ENCODE results near the gene MREG. TPM values are rescaled to one million over a fixed set of nuclear protein-coding genes. Genes with fewer than 3 reads are reported as not detected.

Gene MREG
- total RNA-seq, 2 experiments from 2014 or later: 16.2 to 26.7 TPM

- no peaks in the 10 kb centered on the region for H3K27me3 Mint-ChIP-seq
- no peak for ATAC-seq
- no peak overlapping the region for H3K4me3 Mint-ChIP-seq
Observed at GRCh38 chr2:216039918-216040317, 26.6 kb upstream of the MREG start.

DNA sequence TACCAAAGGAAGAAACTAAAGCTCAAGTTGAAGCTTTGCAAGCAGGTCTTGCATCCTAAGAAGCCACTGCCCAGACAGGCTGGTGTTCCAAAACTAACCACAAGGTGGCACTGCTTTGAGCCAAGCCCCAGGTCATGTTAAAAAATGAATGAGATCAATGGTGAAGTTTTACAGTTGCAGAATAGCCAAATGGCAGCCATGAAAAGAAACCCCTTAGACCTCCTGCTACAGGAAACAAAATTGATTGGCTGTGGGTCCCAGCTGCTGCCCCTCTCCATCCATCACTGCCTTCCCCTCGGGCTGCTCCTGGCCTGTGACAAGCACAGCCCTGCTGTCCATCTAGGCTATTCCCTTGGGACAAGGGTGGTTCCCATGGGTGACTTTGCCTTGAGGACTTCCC is 20.7 kb upstream of the MREG start:
- peak; percentile 88 for DNase-seq
- ATAC-seq: peak; percentile 57
- no peak overlapping the region for H3K27ac Mint-ChIP-seq
- H3K4me1 Mint-ChIP-seq: peaks cover 50% of the 10 kb centered on the region
- CTCF ChIA-PET: interaction anchor here (0.6 to 5.4 kb wide), 31 partner anchors 9 to 386 kb away, joined by 3 to 46 read pairs (median 3); partner anchors contain the start of genes PECR, TMEM169 and XRCC5
- no peak overlapping the region for H3K4me3 Mint-ChIP-seq
- H3K36me3 Mint-ChIP-seq: peaks cover 17% of the 10 kb centered on the region
- H3K9me3 Mint-ChIP-seq (ENCODE audit: low read depth): no peaks in the 10 kb centered on the region
- H3K27me3 Mint-ChIP-seq: no peaks in the 10 kb centered on the region

More at GRCh38 chr2:216039918-216040317, 26.6 kb upstream of the MREG start:
- DNase-seq: no peak
- H3K9me3 Mint-ChIP-seq (ENCODE audit: low read depth): no peaks in the 10 kb centered on the region
- peaks cover 19% of the 10 kb centered on the region for H3K36me3 Mint-ChIP-seq
- CTCF ChIA-PET: interaction anchor here (1.3 kb wide), 1 partner anchor 22 kb away, joined by 3 read pairs; no protein-coding TSS in a partner anchor
- peaks cover 4% of the 10 kb centered on the region for H3K4me1 Mint-ChIP-seq
- H3K27ac Mint-ChIP-seq: no peak overlapping the region

DNA sequence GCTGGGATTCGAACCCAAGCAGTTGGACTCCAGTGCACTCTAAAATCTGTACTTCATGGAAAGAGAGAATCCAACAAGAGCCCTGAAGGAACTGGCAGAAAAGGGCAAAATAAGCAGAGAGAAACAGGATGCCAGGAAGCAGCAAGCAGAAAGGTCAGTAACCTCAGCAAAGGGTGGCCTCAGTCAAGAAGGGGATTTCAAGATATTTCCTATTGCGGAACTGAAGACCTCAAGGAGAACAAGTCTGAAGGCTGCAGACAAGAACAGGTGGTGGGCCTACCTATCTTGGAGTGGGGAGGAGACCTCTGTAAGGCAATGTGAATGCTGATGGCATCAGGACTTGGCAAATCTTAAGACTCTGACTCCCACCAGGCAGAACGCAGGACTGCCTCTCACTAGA is 20.1 kb upstream of the MREG start:
- Mint-ChIP-seq H3K4me1 (peaks cover 50% of the 10 kb centered on the region), H3K27me3 (no peaks in the 10 kb centered on the region), H3K9me3 (ENCODE audit: low read depth) (no peaks in the 10 kb centered on the region), H3K4me3 (no peak overlapping the region), H3K36me3 (peaks cover 17% of the 10 kb centered on the region), H3K27ac (no peak overlapping the region)
- CTCF ChIA-PET: interaction anchor here (0.6 to 5.4 kb wide), 31 partner anchors 8 to 721 kb away, joined by 3 to 46 read pairs (median 4); partner anchors contain the start of genes ATIC and XRCC5
- ATAC-seq (no peak), DNase-seq (no peak)

GRCh38 chr2:216031960-216032689 is 18.8 kb upstream of the MREG start:
- peak overlapping the region; percentile 97 for H3K27ac Mint-ChIP-seq
- no peaks in the 10 kb centered on the region for H3K9me3 Mint-ChIP-seq (ENCODE audit: low read depth)
- H3K4me3 Mint-ChIP-seq: peak overlapping the region; percentile 53
- peaks cover 50% of the 10 kb centered on the region for H3K4me1 Mint-ChIP-seq
- CTCF ChIA-PET: interaction anchor here (1.0 to 5.4 kb wide), 18 partner anchors 9 to 720 kb away, joined by 3 to 46 read pairs (median 5); partner anchors contain the start of genes ATIC and XRCC5
- DNase-seq (no peak), ATAC-seq (peak; percentile 78)
- peaks cover 15% of the 10 kb centered on the region for H3K36me3 Mint-ChIP-seq
- no peaks in the 10 kb centered on the region for H3K27me3 Mint-ChIP-seq

- Mint-ChIP-seq H3K27me3 (no peaks in the 10 kb centered on the region), H3K9me3 (ENCODE audit: low read depth) (no peaks in the 10 kb centered on the region), H3K27ac (peak overlapping the region; percentile 74), H3K36me3 (peaks cover 13% of the 10 kb centered on the region), H3K4me3 (no peak overlapping the region), H3K4me1 (peaks cover 50% of the 10 kb centered on the region)
- peak; percentile 22 for ATAC-seq
- CTCF ChIA-PET: interaction anchor here (1.0 to 1.7 kb wide), 5 partner anchors 10 to 80 kb away, joined by 3 to 6 read pairs (median 4); no protein-coding TSS in a partner anchor
- DNase-seq: no peak
Observed at GRCh38 chr2:216030216-216030615, 16.9 kb upstream of the MREG start.

- H3K27ac Mint-ChIP-seq: peak overlapping the region; percentile 66
Observed at GRCh38 chr2:216029416-216030129, 16.2 kb upstream of the MREG start.

GRCh38 chr2:216024779-216025336 is 11.5 kb upstream of the MREG start:
- no peaks in the 10 kb centered on the region for H3K27me3 Mint-ChIP-seq
- H3K9me3 Mint-ChIP-seq (ENCODE audit: low read depth): no peaks in the 10 kb centered on the region
- DNase-seq: no peak
- H3K4me1 Mint-ChIP-seq: peaks cover 11% of the 10 kb centered on the region
- CTCF ChIA-PET: interaction anchor here (1.5 to 6.2 kb wide), 3 partner anchors 8 to 73 kb away, joined by 5 to 71 read pairs (median 7); no protein-coding TSS in a partner anchor
- no peak overlapping the region for H3K27ac Mint-ChIP-seq
- no peak overlapping the region for H3K4me3 Mint-ChIP-seq
- H3K36me3 Mint-ChIP-seq: peaks cover 5% of the 10 kb centered on the region
- no peak for ATAC-seq

More at GRCh38 chr2:216029416-216030129, 16.2 kb upstream of the MREG start:
- CTCF ChIA-PET: interaction anchor here (1.0 to 1.7 kb wide), 4 partner anchors 8 to 29 kb away, joined by 4 to 6 read pairs (median 4); no protein-coding TSS in a partner anchor
- ATAC-seq: peak; percentile 37
- Mint-ChIP-seq H3K4me1 (peaks cover 50% of the 10 kb centered on the region), H3K9me3 (ENCODE audit: low read depth) (no peaks in the 10 kb centered on the region), H3K4me3 (no peak overlapping the region), H3K27me3 (no peaks in the 10 kb centered on the region), H3K36me3 (peaks cover 13% of the 10 kb centered on the region)
- DNase-seq: peak; percentile 66

- no peaks in the 10 kb centered on the region for H3K27me3 Mint-ChIP-seq
- CTCF ChIA-PET: interaction anchor here (0.9 to 6.2 kb wide), 14 partner anchors 7 to 92 kb away, joined by 3 to 71 read pairs (median 4); no protein-coding TSS in a partner anchor
- peaks cover 10% of the 10 kb centered on the region for H3K4me1 Mint-ChIP-seq
- peaks cover 6% of the 10 kb centered on the region for H3K36me3 Mint-ChIP-seq
- H3K4me3 Mint-ChIP-seq: no peak overlapping the region
- ATAC-seq (peak; percentile 93), DNase-seq (peak; percentile 66)
- no peak overlapping the region for H3K27ac Mint-ChIP-seq
- no peaks in the 10 kb centered on the region for H3K9me3 Mint-ChIP-seq (ENCODE audit: low read depth)
Observed at GRCh38 chr2:216023055-216023648, 9.8 kb upstream of the MREG start.

DNA sequence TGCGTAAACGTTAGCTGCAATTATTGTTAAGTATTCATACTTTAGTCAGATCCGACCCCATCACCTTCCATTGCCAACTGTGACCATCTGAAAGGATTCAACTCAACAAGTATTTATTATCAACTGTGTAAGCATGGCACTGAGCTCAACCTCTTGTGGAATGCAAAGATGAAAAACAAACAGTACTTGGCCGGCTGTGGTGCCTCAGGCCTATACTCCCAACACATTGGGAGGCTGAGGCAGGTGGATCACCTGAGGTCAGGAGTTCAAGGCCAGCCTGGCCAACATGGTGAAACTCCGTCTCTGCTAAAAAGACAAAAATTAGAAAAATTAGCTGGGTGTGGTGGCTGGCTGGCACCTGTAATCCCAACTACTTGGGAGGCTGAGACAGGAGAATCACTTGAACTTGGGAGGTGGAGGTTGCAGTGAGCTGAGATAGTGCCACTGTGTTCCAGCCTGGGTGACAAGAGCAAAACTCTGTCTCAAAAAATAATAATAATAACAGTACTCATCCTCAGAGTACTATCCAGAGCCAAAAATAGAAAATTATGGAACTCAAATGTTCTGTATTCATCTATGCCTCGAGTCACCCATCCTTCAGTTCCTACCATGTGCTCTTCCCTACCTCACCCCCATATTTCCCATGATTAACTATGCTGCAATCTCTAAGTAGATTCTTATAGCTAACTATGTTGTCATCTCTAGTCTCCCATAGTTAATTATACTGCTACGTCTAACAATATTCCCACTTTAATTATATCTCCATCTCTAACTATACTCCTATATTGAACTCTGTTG is 8.6 kb upstream of the MREG start:
- Mint-ChIP-seq H3K4me1 (peaks cover 19% of the 10 kb centered on the region), H3K4me3 (no peak overlapping the region), H3K36me3 (peaks cover 6% of the 10 kb centered on the region), H3K27ac (no peak overlapping the region), H3K27me3 (no peaks in the 10 kb centered on the region), H3K9me3 (ENCODE audit: low read depth) (no peaks in the 10 kb centered on the region)
- ATAC-seq (no peak), DNase-seq (no peak)
- CTCF ChIA-PET: interaction anchor here (0.6 to 6.2 kb wide), 8 partner anchors 11 to 74 kb away, joined by 3 to 71 read pairs (median 3); no protein-coding TSS in a partner anchor

- no peaks in the 10 kb centered on the region for H3K27me3 Mint-ChIP-seq
- CTCF ChIA-PET: interaction anchor here (1.5 to 1.8 kb wide), 4 partner anchors 15 to 94 kb away, joined by 3 to 6 read pairs (median 4); no protein-coding TSS in a partner anchor
- H3K4me3 Mint-ChIP-seq: no peak overlapping the region
- H3K9me3 Mint-ChIP-seq (ENCODE audit: low read depth): no peaks in the 10 kb centered on the region
- H3K4me1 Mint-ChIP-seq: peaks cover 47% of the 10 kb centered on the region
- H3K36me3 Mint-ChIP-seq: peaks cover 6% of the 10 kb centered on the region
- ATAC-seq: no peak
- DNase-seq: no peak
- H3K27ac Mint-ChIP-seq: no peak overlapping the region
Observed at GRCh38 chr2:216018709-216019108, 5.4 kb upstream of the MREG start.

GRCh38 chr2:216017365-216017764 is 4.0 kb upstream of the MREG start:
- Mint-ChIP-seq H3K27me3 (no peaks in the 10 kb centered on the region), H3K9me3 (ENCODE audit: low read depth) (no peaks in the 10 kb centered on the region), H3K4me3 (peak overlapping the region; percentile 4), H3K27ac (peak overlapping the region; percentile 84), H3K36me3 (peaks cover 6% of the 10 kb centered on the region), H3K4me1 (peaks cover 52% of the 10 kb centered on the region)
- peak; percentile 11 for ATAC-seq
- CTCF ChIA-PET: interaction anchor here (0.7 to 2.7 kb wide), 7 partner anchors 8 to 70 kb away, joined by 3 to 18 read pairs (median 5); no protein-coding TSS in a partner anchor
- peak; percentile 75 for DNase-seq

GRCh38 chr2:216016581-216016980 is 3.2 kb upstream of the MREG start:
- Mint-ChIP-seq H3K9me3 (ENCODE audit: low read depth) (no peaks in the 10 kb centered on the region), H3K4me3 (no peak overlapping the region)
- no peak for ATAC-seq

More at GRCh38 chr2:216016581-216016980, 3.2 kb upstream of the MREG start:
- Mint-ChIP-seq H3K27me3 (no peaks in the 10 kb centered on the region), H3K4me1 (peaks cover 57% of the 10 kb centered on the region), H3K27ac (peak overlapping the region; percentile 89), H3K36me3 (peaks cover 6% of the 10 kb centered on the region)
- CTCF ChIA-PET: interaction anchor here (0.9 to 2.7 kb wide), 8 partner anchors 9 to 66 kb away, joined by 4 to 18 read pairs (median 6); no protein-coding TSS in a partner anchor
- DNase-seq: no peak

Measured in activated CD8-positive, alpha-beta memory T cell treated with anti-CD3 and anti-CD28 coated beads, Interleukin-2, amount 10 ng/mL, durations not matched to agents 7 days and 5 days (primary cell).